ENCODE measurements around the gene CSNK2A1.
"Not testable (repeated sequence)": the region's sequence is repeated elsewhere in the genome, so short reads cannot be mapped to it uniquely, and the experiment has no call there.

Gene CSNK2A1

DNA sequence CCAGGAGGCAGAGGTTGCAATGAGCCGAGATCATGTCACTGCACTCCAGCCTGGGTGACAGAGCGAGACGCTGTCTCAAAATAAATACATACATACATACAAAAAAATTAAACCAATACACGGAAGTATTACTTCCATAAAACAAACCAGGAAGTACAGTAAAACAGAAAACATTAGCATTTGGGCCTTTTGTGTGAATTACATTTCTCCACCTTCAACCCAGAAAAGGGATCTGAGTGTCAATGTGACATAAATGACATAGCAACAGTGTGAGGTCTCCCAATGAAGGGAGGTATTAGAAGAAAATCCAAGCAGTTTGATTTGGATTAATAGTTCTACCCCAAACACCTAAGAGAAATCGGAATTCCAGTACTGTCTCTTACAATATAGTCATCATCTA is 10.1 kb downstream of the CSNK2A1 start:
- DNase-seq (ENCODE audit: low read depth in 3 of 3), result no peak

- no peak for DNase-seq (ENCODE audit: low read depth in 3 of 3)
These were observed 11.1 kb downstream of the CSNK2A1 start for GRCh38 chr20:532530-532929.

DNA sequence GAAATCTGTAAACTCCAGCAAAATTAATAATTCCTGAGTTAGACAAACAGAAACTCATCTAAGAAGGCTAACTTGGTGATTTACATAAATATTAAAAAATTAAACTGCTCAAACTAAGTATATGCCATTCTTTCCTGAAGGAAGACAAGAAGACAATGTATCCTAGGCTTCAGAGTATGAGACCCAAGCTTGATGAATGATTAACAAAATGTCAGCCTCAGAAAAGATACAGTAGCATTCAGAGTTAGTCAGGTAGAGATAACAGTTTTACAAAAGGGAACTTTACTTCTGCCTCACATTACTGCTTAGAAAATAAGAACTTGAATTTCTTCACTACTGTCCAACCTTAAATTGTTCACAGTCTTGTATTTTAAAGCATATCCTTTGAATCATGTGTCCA is 12.0 kb downstream of the CSNK2A1 start:
- no peak for DNase-seq (ENCODE audit: low read depth in 3 of 3)

GRCh38 chr20:530321-530720 is 13.3 kb downstream of the CSNK2A1 start:
- no peak for DNase-seq (ENCODE audit: low read depth in 3 of 3)

DNA sequence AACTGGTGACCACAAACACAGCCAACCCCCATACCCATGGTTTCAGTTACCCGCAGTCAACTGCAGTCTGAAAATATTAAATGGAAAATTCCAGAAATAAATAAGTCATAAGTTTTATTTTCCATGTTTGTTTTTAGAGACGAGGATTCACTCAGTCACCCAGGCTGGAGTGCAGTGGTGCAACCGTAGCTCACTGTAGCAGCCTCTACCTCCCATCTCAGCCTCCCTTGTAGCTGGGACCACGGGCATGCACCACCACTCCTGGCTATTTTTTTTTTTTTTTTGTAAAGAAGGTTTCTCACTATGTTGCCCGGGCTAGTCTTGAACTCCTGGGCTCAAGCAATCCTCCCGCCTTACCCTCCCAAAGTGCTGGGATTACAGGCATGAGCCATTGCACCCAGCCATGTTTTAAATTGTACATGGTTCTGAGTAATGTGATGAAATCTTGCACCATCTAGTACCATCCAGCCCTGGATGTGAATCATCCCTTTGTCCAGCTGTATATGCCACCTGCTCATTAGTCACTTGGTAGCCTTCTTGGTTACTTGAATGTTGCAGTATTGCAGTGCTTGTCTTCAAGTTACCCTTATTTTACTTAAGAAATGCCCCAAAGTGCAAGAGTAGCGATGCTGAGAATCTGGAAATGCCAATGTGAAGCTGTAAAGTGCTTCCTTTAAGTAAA is 14.5 kb downstream of the CSNK2A1 start:
- DNase-seq (ENCODE audit: low read depth in 3 of 3), result peak in 1 of 3 donors; percentile 6

DNA sequence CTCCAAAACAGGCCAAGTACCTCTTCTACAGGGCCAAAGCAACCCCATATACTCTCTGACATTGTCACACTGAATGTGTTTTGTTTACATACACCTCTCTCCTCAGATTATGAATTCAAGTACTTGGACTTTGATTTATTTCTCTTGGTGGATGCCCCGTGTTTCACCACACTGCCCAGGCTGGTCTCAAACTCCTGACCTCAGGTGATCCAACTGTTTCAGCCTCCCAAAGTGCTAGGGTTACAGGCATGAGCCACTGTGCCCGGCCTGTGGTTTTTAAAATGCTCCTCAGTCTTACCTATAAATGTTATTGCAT is 16.1 kb downstream of the CSNK2A1 start:
- DNase-seq (ENCODE audit: low read depth in 3 of 3), result no peak

- no peak for DNase-seq (ENCODE audit: low read depth in 3 of 3)
These were observed 21.7 kb downstream of the CSNK2A1 start for GRCh38 chr20:521860-522259.

DNA sequence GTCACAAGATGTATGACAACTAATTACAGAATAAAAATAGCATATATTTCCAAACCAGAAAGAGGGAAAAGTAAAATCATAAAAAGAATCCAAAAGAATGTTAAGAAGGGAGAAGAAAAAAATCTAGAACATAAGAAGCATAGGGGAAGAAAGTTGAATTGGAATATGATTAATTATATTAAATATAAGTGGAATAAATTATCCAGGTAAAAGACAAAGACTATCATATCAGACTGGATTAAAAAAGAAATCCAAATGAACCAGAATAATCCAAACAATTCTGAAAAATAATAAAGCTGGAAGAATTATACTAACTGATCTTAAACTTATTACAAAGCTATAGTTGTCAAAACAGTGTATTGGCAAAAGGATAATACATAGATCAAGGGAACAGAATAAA is 23.6 kb downstream of the CSNK2A1 start:
- DNase-seq (ENCODE audit: low read depth in 3 of 3), result no peak

GRCh38 chr20:517221-517620 is 26.4 kb downstream of the CSNK2A1 start:
- DNase-seq (ENCODE audit: low read depth in 3 of 3), result no peak

DNA sequence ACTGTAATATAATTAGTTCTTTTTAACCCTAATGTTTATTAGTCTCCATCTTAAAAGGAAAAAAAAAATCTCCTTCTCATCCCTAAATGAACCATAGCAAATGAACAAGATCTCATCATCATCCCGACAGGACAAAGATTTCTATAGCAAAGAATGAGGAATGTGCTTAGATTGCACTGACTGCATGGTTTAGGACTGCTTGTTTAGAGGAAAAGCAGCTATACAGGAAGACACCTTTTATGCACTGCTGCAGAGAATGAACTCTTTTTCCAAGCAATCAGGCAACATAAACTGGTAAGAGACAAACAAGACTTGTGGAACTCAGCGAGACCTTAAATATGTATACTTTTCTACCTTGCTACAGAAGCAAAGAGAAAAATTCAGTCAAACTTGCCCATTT is 26.8 kb downstream of the CSNK2A1 start:
- DNase-seq (ENCODE audit: low read depth in 3 of 3), result no peak

DNA sequence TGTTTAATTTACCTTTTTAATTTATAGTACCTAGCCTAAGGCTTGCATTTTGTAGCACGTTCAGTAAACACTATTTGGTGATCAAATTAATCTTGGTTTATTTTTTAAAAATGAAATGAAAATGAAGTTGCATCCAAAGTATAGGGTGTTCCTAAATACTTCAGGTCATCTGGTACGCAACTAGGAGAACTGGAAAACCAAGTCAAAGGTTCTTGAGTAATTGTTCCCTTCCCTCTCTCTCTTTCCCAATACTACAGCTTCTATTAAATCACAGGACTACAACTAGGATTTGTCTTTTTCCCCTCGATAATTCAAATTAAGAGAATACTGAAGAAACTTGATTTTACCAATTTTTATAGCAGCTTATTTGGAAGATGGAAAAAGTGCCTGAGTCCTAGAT is 27.9 kb downstream of the CSNK2A1 start:
- DNase-seq (ENCODE audit: low read depth in 3 of 3), result no peak

GRCh38 chr20:513429-513828 is 30.2 kb downstream of the CSNK2A1 start:
- DNase-seq (ENCODE audit: low read depth in 3 of 3), result no peak

- not testable (repeated sequence) for DNase-seq (ENCODE audit: low read depth in 3 of 3)
These were observed 33.1 kb downstream of the CSNK2A1 start for GRCh38 chr20:510328-511057.

GRCh38 chr20:508364-508787 is 35.2 kb downstream of the CSNK2A1 start:
- DNase-seq (ENCODE audit: low read depth in 3 of 3), result not testable (repeated sequence)

- no peak for DNase-seq (ENCODE audit: low read depth in 3 of 3)
These were observed 35.7 kb downstream of the CSNK2A1 start for GRCh38 chr20:507761-508332.

- no peak for DNase-seq (ENCODE audit: low read depth in 3 of 3)
These were observed 36.4 kb downstream of the CSNK2A1 start for GRCh38 chr20:507006-507758.

- no peak for DNase-seq (ENCODE audit: low read depth in 3 of 3)
These were observed 38.9 kb downstream of the CSNK2A1 start for GRCh38 chr20:504632-505075.

DNA sequence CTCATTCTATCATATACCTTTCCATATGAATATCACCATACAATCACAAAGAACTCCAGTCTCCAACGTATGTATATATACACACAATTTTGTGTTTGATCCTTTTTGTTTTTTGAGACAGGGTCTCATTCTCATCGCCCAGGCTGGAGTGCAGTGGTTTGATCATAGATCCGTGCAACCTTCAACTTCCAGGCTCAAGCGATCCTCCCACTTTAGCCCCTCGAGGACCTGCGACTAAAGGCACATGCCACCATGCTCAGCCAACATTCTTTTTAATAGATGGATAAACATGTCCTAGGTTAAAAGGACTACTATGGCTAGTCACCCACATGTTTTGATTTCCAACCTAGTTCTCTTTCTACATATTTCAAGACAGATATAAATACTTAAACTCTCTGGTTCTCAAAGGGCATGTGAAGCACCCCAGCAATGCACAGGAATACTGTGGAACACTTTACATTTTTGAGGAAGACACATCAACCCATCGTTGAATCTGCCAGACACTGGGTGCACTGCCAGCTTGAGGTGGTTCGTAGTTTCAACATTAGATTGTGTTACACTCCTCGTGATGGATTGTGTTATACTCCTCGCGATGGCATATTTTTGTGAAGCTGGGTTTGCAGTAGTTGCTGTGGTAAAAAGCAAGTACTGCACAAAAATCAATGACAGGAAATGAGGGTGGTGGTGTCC is 40.4 kb downstream of the CSNK2A1 start:
- DNase-seq (ENCODE audit: low read depth in 3 of 3), result no peak

- no peak for DNase-seq (ENCODE audit: low read depth in 3 of 3)
These were observed 45.6 kb downstream of the CSNK2A1 start for GRCh38 chr20:497979-498378.

- DNase-seq (ENCODE audit: low read depth in 3 of 3), result no peak
These were observed 47.4 kb downstream of the CSNK2A1 start for GRCh38 chr20:496126-496696.

DNA sequence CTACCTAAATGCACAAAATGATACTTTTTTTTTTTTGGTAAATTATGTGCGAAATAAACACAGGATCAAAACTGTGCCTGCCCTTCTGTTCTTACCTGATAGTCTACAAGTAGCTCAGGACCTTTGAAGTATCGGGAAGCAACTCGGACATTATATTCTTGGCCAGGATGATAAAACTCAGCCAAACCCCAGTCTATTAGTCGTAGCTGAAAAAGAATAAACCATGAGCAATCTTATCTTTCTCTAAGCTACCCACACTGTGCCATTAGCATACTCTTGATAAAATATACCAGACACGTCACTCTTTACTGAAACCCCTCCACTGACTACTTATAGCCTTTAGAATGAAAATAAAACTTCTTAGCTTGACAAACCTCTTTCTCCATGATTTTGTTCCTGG is 51.4 kb downstream of the CSNK2A1 start:
- no peak for DNase-seq (ENCODE audit: low read depth in 3 of 3)

GRCh38 chr20:487655-488054 is 55.9 kb downstream of the CSNK2A1 start:
- no peak for DNase-seq (ENCODE audit: low read depth in 3 of 3)
